ENCODE data around the gene CTBP2. TPM values are rescaled to one million over a fixed set of nuclear protein-coding genes. Genes with fewer than 3 reads are reported as not detected.

CTBP2 gene
- total RNA-seq, 1 experiment from 2014 or later, result 67.8 TPM

DNA sequence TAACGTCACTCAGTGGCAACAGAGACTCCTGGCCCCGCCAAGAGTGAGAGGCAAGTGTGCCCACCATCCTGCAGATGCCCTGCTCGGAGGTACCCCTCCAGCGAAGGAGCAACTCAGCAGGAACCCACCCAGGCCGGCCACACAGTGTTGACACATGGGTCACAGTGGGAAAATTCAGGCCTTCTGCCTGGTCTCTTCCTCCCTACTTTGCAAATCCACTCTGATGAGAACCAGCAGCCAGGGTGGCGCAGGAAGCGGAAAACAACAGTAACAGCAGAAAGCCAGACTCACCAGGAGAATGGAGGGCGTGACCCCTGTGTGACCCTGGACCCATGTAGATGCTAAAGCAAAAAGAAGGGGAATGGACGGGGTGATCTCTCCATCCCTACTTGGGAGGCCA lies 53.8 kb downstream of the CTBP2 start:
- no peak for DNase-seq
- Histone ChIP-seq H3K4me1 (peaks cover 11% of the 10 kb centered on the region; the same call in 1 of the 2 replicates), H3K27me3 (no peaks in the 10 kb centered on the region), H3K27ac (no peak overlapping the region), H3K4me3 (no peak overlapping the region), H3K9me3 (replicated peaks) (no peaks in the 10 kb centered on the region; the same call in 1 of the 2 replicates), H3K36me3 (peaks cover 28% of the 10 kb centered on the region)

DNA sequence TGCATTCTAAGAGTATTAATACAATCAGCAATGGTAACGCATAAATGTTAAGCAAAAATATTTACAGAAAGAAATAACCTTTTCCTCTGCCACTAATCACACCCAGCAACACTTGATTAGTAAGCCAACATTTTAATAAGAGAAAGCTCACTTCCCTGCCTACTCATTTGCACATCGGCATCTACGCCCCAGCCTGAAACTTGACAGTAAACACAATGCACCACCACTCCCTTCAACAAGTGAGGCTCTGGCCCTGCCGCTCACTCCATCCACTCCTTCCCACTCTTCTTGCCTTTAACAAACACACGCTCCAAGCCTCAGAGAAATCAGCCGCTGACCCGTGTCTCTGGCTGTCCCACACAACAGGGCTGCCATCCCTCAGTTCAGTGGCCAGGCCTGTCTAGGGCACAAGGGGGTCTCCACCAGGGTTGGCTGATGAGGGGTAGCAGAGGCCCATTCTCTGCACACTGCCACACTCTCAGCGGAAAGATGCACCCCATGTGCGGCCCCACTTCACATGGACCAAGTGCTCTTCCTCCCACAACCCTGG lies 54.6 kb downstream of the CTBP2 start:
- Histone ChIP-seq H3K4me3 (no peak overlapping the region), H3K4me1 (peaks cover 3% of the 10 kb centered on the region; the same call in 1 of the 2 replicates), H3K9me3 (replicated peaks) (no peaks in the 10 kb centered on the region; the same call in 1 of the 2 replicates), H3K27me3 (no peaks in the 10 kb centered on the region), H3K27ac (no peak overlapping the region), H3K36me3 (peaks cover 28% of the 10 kb centered on the region)
- DNase-seq, result no peak

DNA sequence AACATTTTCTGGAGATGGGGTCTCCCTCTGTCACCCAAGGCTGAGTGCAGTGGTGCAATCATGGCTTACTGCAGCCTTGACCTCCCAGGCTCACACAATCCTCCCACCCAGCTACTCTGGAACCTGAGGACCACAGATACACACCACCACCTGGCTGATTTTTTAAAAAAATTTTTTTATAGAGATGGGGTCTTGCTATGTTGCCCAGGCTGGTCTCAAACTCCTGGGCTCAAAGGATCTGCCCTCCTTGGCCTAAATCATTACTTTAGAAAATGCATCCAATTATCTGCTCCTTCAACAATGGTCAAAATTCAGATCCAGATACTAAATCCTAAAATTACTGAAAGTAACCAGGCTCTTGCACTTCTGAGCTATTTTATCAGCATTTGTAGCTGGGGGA lies 55.2 kb downstream of the CTBP2 start:
- Histone ChIP-seq H3K4me1 (no peaks in the 10 kb centered on the region), H3K27ac (no peak overlapping the region), H3K36me3 (peaks cover 28% of the 10 kb centered on the region), H3K4me3 (no peak overlapping the region), H3K27me3 (no peaks in the 10 kb centered on the region), H3K9me3 (replicated peaks) (no peaks in the 10 kb centered on the region; the same call in 1 of the 2 replicates)
- no peak for DNase-seq

DNA sequence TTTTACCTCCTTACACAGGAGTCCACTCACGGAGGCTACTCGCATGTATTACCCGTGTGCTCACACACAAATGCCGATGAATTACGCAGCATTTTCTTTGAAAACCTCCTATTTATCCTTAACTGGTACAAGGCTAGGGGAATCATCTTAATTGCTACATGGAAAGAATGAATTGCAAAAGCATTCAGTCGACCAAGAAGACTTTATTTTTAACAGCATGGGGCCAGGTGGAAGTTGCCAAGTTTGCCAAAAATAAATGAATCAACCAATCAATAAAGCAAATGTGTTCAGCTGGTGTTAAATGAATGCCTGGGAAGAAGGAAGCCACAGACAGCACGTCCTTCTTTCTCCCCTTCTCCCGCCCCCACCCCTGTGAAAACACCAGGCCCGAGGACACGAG lies 55.8 kb downstream of the CTBP2 start:
- H3K9me3 ChIP-seq (replicated peaks), result no peaks in the 10 kb centered on the region; the same call in 1 of the 2 replicates
- H3K27me3 ChIP-seq, result no peaks in the 10 kb centered on the region
- peaks cover 23% of the 10 kb centered on the region for H3K36me3 ChIP-seq
- no peak overlapping the region for H3K4me3 ChIP-seq
- H3K4me1 ChIP-seq, result no peaks in the 10 kb centered on the region
- no peak overlapping the region for H3K27ac ChIP-seq
- no peak for DNase-seq

DNA sequence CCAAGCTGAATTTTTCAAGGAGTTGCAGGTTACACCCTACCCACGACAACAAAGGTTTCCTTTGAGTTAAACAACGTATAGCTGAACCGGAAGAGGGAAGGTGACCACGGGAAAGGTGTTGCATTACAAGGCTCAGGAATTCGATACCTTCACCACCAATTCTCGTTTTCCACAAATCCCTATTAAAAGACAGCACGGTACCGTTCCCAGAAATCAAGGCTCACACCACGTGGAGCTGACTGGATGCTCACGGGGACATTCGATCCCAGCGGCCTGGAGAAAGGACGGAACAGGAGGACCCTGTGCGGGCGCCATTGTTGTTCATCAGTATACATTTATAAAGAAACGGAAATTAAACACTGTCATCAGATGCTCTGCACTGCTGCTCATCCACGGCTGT lies 56.4 kb downstream of the CTBP2 start:
- peak in 1 of 2 experiments; percentile 36 for DNase-seq
- H3K9me3 ChIP-seq (replicated peaks), result no peaks in the 10 kb centered on the region; the same call in 1 of the 2 replicates
- peaks cover 17% of the 10 kb centered on the region for H3K36me3 ChIP-seq
- H3K4me3 ChIP-seq, result no peak overlapping the region
- H3K27me3 ChIP-seq, result no peaks in the 10 kb centered on the region
- no peak overlapping the region for H3K27ac ChIP-seq
- no peaks in the 10 kb centered on the region for H3K4me1 ChIP-seq

DNA sequence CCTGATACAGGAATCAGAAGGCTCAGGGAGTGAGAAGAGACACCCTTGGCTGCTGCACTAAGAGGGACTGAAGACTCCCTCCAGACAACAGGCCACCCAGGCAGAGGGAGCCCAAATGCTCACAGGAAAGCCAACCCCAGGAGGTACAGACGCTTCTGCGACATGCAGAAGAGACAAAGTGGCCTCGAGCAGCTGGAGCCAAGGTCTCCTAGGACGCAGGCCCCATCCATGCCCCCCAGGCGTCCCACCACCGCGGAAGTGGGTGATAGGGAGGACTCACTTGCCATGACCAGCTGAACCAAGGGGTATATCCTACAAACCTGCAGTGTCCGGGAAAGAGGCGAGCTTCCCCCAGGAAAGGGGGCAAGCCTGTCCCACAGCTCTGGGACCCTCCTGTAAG lies 56.9 kb downstream of the CTBP2 start:
- DNase-seq, result peak in 1 of 2 experiments; percentile 18
- H3K36me3 ChIP-seq, result peaks cover 14% of the 10 kb centered on the region
- H3K4me1 ChIP-seq, result no peaks in the 10 kb centered on the region

DNA sequence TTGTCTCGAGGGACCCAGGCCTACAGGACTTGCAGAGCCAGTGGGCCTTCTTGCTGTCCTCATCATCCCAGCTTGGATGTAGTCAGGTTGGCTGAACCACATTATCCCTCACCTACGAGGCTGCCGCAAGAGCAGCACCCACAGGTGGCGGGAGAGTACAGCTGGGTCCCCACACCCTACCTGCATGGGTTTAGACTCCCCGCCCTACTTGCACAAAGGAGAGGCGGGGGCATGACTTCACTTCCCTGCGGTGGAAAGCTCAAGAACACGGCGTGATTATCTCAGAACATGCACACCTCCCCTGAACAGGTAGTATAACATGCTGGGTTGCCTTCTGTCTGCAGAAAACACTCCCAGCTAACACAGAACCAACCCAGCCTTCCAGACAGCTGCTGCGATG lies 57.5 kb downstream of the CTBP2 start:
- Histone ChIP-seq H3K27me3 (no peaks in the 10 kb centered on the region), H3K27ac (no peak overlapping the region), H3K4me1 (no peaks in the 10 kb centered on the region), H3K36me3 (peaks cover 8% of the 10 kb centered on the region), H3K9me3 (replicated peaks) (no peaks in the 10 kb centered on the region; the same call in 1 of the 2 replicates), H3K4me3 (no peak overlapping the region)
- no peak for DNase-seq

More for the DNA sequence above, 56.9 kb downstream of the CTBP2 start:
- Histone ChIP-seq H3K27me3 (no peaks in the 10 kb centered on the region), H3K9me3 (replicated peaks) (no peaks in the 10 kb centered on the region; the same call in 1 of the 2 replicates), H3K27ac (no peak overlapping the region), H3K4me3 (no peak overlapping the region)

DNA sequence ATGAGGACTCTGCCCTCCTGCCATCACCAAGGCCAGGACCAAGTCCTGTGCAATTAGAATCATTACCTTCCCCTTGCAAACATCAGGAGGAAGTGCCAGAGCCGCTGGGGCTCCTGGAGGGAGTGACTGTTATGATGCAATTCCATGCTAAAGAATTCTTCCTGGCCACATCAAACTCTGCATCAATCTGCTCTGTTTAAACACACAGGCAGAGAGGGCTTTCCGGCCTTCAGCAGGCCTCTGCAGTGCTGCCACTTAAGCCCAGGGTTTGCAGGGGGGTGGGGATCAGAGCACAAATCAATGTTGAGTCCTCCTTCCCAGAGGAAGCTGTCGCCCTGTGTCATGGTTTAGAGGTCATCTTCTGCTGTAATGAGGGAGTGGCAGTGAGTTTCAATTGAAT lies 58.1 kb downstream of the CTBP2 start:
- Histone ChIP-seq H3K36me3 (peaks cover 2% of the 10 kb centered on the region; the same call in 1 of the 2 replicates), H3K4me1 (no peaks in the 10 kb centered on the region), H3K27me3 (no peaks in the 10 kb centered on the region), H3K27ac (no peak overlapping the region), H3K4me3 (no peak overlapping the region), H3K9me3 (replicated peaks) (no peaks in the 10 kb centered on the region)
- DNase-seq, result no peak

DNA sequence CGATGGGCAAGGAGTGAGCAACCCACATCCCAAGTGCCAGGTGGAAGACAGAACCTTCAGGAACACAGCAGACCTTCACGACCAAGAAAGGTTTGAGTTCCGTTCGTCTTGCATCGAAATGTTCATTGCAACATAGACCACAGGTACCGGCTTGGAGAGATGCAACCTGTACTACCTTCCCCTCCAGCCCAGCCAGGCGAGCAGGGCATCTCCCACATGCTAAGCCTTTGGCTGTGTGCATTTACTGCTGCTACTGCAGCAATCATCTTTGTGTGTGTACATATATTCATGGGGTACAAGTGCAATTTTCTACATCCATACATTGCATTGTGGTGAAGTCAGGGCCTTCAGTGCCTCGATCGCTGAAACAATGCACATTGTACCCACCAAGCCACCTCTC lies 58.8 kb downstream of the CTBP2 start:
- DNase-seq, result no peak
- H3K4me1 ChIP-seq, result no peaks in the 10 kb centered on the region
- H3K27ac ChIP-seq, result no peak overlapping the region
- no peaks in the 10 kb centered on the region for H3K27me3 ChIP-seq
- H3K36me3 ChIP-seq, result no peaks in the 10 kb centered on the region; the same call in 1 of the 2 replicates
- no peaks in the 10 kb centered on the region for H3K9me3 ChIP-seq (replicated peaks)
- no peak overlapping the region for H3K4me3 ChIP-seq

DNA sequence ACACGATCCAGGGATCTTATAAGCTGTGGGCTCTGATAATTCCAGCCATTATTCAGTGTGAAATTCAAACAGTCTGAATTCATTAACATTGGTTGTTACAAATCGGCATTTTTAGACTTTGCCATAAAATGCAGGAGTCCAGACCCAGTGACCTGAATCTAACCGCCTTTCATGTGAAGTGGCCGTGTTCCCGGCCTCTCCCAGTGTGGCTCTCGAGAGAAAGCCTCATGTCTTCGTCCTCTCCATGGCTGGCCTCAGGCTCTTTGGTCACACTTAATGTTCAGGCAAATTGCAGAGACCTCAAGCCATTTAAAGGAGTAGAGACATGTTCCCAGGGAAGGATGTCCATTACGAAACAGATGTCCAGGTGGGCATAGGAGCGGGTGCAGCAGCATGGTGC lies 59.3 kb downstream of the CTBP2 start:
- Histone ChIP-seq H3K9me3 (replicated peaks) (no peaks in the 10 kb centered on the region), H3K27me3 (no peaks in the 10 kb centered on the region), H3K36me3 (no peaks in the 10 kb centered on the region; the same call in 1 of the 2 replicates), H3K4me3 (no peak overlapping the region), H3K27ac (no peak overlapping the region), H3K4me1 (no peaks in the 10 kb centered on the region)
- DNase-seq, result no peak

DNA sequence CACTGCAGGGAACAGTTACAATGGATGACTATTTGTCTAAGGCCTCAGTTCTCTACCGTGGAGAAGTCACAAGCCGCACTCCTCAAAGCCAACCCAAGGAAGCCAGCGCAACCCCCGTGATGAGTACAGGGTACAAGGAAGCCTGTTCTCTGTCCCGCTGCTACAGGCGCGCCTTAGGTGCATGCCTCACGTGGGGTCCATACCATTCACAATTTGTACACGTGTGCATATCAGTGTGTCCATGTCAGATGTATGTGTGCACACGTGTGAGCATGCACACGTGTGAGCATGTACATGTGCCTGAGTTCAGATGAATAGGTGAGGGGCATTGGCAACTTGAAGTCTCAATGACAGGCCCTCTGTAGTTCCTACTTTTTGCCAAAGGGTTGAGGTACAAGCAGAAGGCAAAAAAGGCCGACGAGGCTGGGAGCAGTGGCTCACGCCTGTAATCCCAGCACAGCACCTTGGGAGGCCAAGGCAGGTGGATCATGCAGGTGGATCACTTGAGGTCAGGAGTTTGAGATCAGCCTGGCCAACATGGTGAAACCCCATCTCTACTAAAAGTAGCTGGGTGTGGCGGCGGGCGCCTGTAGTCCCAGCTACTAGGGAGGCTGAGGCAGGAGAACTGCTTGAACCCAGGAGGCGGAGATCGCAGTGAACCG lies 62.8 kb downstream of the CTBP2 start:
- Histone ChIP-seq H3K9me3 (replicated peaks) (no peaks in the 10 kb centered on the region), H3K4me3 (no peak overlapping the region), H3K27ac (no peak overlapping the region), H3K36me3 (no peaks in the 10 kb centered on the region; the same call in 1 of the 2 replicates), H3K4me1 (no peaks in the 10 kb centered on the region), H3K27me3 (no peaks in the 10 kb centered on the region)
- no peak for DNase-seq

DNA sequence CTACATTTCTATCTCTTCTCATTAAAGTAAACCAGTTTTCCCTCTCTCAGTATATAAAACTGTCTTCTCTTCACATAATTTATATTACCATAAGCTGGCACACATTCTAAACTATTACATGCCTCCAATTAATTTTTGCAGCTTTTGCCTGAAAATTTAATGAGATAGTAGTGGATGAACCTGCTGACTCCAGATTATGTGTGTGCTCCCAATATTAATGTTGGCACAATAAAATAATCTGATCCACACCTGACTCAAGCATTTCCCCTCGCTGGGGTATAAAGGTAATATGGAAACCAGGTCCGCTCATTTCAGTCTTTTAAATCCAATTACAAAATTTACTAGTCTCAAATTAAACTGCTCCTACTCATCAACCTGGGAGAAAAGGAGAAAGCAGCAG lies 63.4 kb downstream of the CTBP2 start:
- Histone ChIP-seq H3K4me1 (no peaks in the 10 kb centered on the region), H3K27ac (no peak overlapping the region), H3K27me3 (no peaks in the 10 kb centered on the region), H3K36me3 (no peaks in the 10 kb centered on the region; the same call in 1 of the 2 replicates), H3K4me3 (no peak overlapping the region), H3K9me3 (replicated peaks) (no peaks in the 10 kb centered on the region)
- DNase-seq, result no peak

DNA sequence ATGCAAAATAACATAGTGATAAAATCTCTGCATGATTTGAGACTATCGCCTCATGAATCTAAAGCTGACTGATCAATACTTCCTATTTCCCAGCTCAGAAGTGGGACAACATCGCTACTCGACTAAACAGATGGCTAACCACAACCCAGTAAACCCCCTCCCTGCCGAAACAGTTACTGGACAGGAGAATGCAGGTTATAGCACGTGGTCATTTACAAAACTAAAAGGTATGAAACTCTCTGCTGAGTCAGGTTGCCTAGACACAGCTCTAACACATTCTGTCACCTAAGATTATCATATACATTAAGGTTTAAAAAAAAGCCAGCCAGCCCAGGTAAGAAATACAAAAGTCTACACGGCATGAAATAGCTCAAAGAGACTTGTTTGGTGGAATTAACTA lies 64.0 kb downstream of the CTBP2 start:
- Histone ChIP-seq H3K4me3 (no peak overlapping the region), H3K36me3 (no peaks in the 10 kb centered on the region; the same call in 1 of the 2 replicates), H3K27me3 (no peaks in the 10 kb centered on the region), H3K9me3 (replicated peaks) (no peaks in the 10 kb centered on the region), H3K27ac (no peak overlapping the region), H3K4me1 (no peaks in the 10 kb centered on the region)
- DNase-seq, result no peak

DNA sequence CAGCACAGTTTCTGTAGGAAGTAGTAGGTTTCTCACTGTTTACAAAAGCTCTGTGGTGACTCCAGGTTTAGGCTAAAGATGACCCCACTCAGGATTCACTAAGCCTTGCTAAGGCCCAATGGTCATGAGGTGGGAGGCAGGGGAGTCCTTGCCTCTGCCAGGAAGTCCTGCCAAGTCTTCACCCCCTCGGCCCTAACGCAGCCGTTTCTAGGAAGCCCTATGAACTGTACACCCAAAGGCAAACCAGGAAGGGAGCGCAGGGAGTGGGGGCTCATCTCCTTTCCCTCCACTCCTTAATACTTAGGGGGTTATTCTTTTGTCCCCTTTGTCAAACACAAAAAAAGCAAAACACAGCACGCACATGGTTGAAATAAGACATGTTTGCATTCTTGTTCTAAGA lies 64.6 kb downstream of the CTBP2 start:
- Histone ChIP-seq H3K9me3 (replicated peaks) (no peaks in the 10 kb centered on the region), H3K4me3 (no peak overlapping the region), H3K27me3 (no peaks in the 10 kb centered on the region), H3K36me3 (no peaks in the 10 kb centered on the region; the same call in 1 of the 2 replicates), H3K27ac (no peak overlapping the region), H3K4me1 (no peaks in the 10 kb centered on the region)
- DNase-seq, result no peak

DNA sequence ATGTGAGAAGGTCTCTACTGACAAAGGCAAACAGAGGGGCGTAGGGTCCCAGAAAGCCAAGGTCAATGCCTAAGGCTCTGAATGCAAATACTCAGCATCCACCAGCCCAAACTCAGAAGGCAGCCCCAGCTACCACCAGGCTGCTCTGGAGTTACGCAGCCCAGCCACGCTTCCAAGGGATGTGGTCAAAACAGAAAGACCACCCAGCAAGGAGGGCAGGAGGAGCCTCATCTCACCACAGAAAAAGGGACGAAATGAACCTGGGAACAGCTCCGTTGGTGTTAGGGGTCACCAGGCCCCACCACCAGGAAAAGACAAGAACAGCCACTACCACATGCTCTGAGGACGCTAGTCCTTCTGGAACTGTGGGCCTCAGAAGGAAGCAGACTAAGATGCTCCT lies 65.1 kb downstream of the CTBP2 start:
- H3K27ac ChIP-seq, result no peak overlapping the region
- H3K9me3 ChIP-seq (replicated peaks), result no peaks in the 10 kb centered on the region
- DNase-seq, result peak in 1 of 2 experiments; percentile 8
- no peak overlapping the region for H3K4me3 ChIP-seq
- H3K4me1 ChIP-seq, result no peaks in the 10 kb centered on the region
- no peaks in the 10 kb centered on the region for H3K27me3 ChIP-seq
- no peaks in the 10 kb centered on the region; the same call in 1 of the 2 replicates for H3K36me3 ChIP-seq

Measured in SJCRH30 (cell line).